DMS 273 (cell line): ENCODE data around the gene ST14.
"Not testable (repeated sequence)": the region's sequence is repeated elsewhere in the genome, so short reads cannot be mapped to it uniquely, and the experiment has no call there.

Experiments used
- DNase-seq: peaks from one replicate; lab custom pipeline; 2025; ENCODE audit not compliant: unreplicated experiment; lab: John Stamatoyannopoulos, UW

ST14 gene

GRCh38 chr11:130220311-130221035 is 60.9 kb downstream of the ST14 start:
- no peak for DNase-seq

GRCh38 chr11:130223291-130223971 is 63.8 kb downstream of the ST14 start:
- no peak for DNase-seq

- no peak for DNase-seq
Measured at GRCh38 chr11:130227373-130227772, 67.8 kb downstream of the ST14 start.

- DNase-seq, result not testable (repeated sequence)
Measured at GRCh38 chr11:130233486-130233885, 73.9 kb downstream of the ST14 start.

- not testable (repeated sequence) for DNase-seq
Measured at GRCh38 chr11:130233888-130234287, 74.3 kb downstream of the ST14 start.

GRCh38 chr11:130234315-130234714 is 74.7 kb downstream of the ST14 start:
- no peak for DNase-seq

- no peak for DNase-seq
Measured at GRCh38 chr11:130237282-130238006, 77.9 kb downstream of the ST14 start.

- no peak for DNase-seq
Measured at GRCh38 chr11:130241713-130242112, 82.1 kb downstream of the ST14 start.

- DNase-seq, result no peak
Measured at GRCh38 chr11:130243816-130244215, 84.2 kb downstream of the ST14 start.

- DNase-seq, result no peak
Measured at GRCh38 chr11:130244848-130245247, 85.3 kb downstream of the ST14 start.

GRCh38 chr11:130245375-130245774 is 85.8 kb downstream of the ST14 start:
- DNase-seq, result not testable (repeated sequence)

- no peak for DNase-seq
Measured at GRCh38 chr11:130246270-130246669, 86.7 kb downstream of the ST14 start.

GRCh38 chr11:130246738-130247137 is 87.2 kb downstream of the ST14 start:
- DNase-seq, result no peak

GRCh38 chr11:130247319-130247718 is 87.7 kb downstream of the ST14 start:
- no peak for DNase-seq

- DNase-seq, result no peak
Measured at GRCh38 chr11:130249371-130249770, 89.8 kb downstream of the ST14 start.

GRCh38 chr11:130249929-130250328 is 90.3 kb downstream of the ST14 start:
- not testable (repeated sequence) for DNase-seq

GRCh38 chr11:130251763-130252162 is 92.2 kb downstream of the ST14 start:
- not testable (repeated sequence) for DNase-seq
